GM21515 (cell line): Measurements from ENCODE around the gene PCYT1B.

Source experiments
- ATAC-seq: cut with Tn5 transposase; IDR thresholded peaks from one replicate; pipeline ENCODE4 v1.9.1; 2021; ENCODE audit not compliant: unreplicated experiment

PCYT1B gene

DNA sequence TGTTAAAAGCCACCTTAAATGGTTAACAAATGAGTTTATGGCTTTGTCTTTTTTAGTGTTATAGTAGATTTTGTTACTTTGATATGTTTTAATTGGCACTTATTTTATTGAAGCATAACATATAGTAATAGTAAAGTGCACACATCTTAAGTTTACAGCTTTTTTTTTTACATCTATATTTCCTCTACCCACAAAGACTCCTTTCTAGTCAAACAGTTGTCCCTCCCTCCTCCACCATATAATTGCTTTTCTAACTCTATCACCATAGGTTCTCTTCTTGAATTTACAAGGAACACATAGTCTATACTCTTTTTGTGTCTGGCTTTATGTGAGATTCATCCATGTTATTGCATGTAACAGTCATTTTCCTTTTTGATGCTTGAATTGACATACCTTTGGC lies 110.6 kb downstream of the PCYT1B start:
- ATAC-seq: no peak

DNA sequence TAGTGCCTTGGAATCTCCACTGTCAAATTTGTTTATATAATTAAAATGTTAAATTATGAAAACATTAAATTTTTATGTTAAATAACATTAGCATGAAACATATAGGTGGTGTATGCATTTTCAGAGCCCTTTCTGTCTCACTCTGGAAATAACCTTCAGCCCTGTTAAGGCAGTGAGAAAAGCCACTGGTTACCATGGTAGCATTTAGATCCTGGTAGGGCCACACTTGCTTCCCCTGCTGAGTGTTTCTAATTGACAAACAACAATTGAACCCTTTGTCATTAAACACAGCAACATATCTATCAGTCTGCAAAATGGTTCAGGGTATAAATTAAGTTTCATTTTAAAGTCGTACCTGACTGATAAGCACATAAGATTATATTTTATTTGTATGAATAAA lies 118.5 kb downstream of the PCYT1B start:
- ATAC-seq: no peak

DNA sequence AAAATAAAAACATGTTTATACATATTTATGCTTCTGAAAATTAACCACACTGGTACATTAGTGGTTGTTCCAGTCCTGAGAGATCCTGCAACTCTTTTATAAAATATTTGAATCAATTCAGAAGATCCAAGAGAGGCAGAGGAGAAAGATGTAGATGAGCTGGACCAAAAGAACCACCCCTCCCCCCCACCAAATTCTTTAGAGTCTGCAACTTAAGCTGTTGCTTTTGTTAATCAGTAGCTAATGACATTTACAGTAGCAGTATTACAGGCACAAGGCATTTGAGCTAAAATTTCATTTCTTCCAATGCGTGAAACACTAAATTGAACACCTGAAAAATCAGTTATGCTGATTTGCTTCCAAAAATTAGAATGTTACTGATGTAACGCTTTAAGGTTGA lies 120.5 kb downstream of the PCYT1B start:
- no peak for ATAC-seq

DNA sequence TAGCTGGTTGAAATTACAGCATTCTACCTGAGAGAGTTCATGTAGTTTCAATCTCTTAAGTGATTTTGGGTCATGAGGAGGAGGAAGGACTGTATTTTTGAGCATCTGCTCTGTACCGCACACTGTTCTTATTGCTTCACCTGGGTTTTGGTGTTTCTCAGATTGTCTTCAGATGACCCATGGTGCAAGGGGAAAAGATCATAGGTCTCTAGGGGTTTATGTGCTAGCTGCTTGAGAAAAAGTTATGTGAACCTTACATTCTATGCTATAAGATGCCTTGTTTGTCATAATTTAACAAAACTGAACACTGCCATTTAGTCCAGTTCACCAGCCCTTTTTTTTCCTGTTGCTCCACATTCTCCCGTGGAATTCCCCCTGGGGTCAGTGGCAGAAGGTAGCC lies 121.7 kb downstream of the PCYT1B start:
- no peak for ATAC-seq

DNA sequence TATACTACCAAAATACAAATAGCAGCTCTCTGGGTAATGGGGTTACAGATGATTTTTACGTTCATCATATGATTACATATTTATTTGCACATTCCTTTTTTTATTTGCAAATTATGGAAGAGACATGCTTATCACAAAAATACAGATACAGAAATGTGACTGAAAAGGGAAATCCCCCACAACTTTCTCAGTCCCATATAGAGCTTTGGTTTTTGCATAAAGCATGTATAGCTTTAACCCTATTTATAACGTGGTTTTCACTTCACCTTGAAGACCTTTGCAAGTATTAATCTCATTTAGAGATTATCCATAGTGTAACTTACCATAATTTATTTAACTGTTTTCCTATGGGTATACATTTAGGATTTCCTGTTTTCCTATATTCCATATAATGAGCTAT lies 126.7 kb downstream of the PCYT1B start:
- ATAC-seq: no peak

DNA sequence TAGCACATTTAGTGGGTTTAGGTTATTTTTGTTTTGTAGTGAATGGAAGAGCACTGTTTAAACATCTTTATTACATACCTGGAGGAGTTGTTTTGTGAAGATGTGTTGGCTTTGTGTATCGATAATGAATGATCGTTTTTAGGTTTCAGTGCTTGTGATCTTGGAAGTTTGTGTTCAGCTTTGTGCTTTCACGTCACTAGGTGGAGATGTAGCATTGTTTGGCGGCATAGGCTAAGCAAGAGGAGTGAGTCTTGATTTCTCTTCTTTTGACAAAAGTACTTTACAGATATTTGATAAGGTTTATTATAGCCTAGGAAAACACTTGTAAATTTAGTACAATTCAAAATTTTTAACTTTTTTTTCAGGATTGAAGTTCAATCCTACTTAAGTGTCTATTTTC lies 131.7 kb downstream of the PCYT1B start:
- ATAC-seq: no peak

DNA sequence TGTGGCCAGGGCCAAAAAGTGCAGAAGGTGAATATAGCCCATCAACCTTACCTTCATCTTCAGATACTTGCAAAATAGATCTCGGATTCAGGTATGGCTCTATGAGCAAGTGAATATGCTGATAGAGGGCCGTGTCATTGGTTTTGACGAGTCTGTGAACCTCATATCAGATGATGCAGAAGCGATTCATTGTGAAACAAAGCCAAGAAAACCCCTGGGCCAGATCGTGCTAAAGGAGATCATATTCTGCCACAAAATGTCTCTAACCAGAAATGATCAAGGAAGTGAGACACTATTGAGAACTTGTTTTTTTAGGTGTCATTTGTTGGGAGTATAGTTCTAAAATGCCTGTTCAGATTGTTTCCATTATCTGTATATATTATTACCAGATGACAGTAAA lies 133.7 kb downstream of the PCYT1B start:
- ATAC-seq: peak; percentile 92

DNA sequence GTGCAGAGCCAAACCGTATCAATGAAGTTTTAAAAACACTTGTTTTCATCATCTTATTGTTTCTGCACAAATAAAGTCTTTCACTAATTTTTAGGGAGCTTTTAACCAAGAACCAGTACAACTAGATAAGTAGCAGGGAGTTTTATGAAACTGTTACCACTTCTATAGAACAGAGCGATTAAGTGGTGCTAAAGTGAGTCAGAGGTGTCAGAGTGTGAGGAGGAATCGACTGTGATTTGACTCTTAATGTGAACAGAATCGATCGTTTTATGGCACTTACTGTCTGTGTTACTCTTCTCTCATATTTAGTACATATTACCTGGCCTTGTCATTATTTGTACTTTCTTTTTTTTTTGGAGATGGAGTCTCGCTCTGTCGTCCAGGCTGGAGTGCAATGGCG lies 138.8 kb downstream of the PCYT1B start:
- no peak for ATAC-seq
